Frontal cortex (tissue), 4 donors: ENCODE data around the gene OR2AP1. TPM values are rescaled to one million over a fixed set of nuclear protein-coding genes. Genes with fewer than 3 reads are reported as not detected.
"Not testable (repeated sequence)": the region's sequence is repeated elsewhere in the genome, so short reads cannot be mapped to it uniquely, and the experiment has no call there.

ENCODE experiments used
- DNase-seq, 2 donors: peaks; one replicate each; pipeline ENCODE4 v3.0.0; 2012; ENCODE audit warnings: low spot score in 2 of 2
- FAIRE-seq: peaks from 2 replicates; lab custom pipeline; 2012; peaks lifted over from hg19 to GRCh38; lab: Jason Lieb, UNC
- total RNA-seq: library from RNA; depleted of rRNA; stranded (reverse); fragments of >200 nt; gene quantifications from one replicate; pipeline ENCODE4 v1.2.3, GENCODE V29; 2014
- donor health status: control.
- donor health status: control.
- donor health status: control.

Gene OR2AP1
- total RNA-seq: not detected

DNA sequence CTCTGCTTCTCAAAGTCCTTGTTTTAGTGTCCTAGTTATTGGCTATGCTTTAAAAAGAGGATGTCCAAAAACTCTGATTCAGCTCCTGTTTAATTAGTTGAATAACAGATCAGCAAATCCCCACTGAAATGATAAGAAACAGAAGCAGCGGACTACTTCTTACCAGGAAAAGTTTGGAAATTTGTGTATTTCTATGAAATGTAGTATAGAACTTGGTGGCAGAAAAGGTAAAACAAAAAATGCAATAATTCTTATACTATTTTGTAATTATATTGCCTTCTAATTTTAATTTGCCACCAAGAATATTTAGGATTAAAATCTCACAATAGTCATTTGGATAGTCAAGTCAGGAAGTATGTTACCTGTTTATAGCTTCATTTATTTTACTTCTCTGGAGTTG lies at the start of gene OR2AP1:
TSS of gene OR2AP1 (plus strand) at position 301 of the 400 bp plus-strand sequence. CDS start 1,947 bp downstream, outside the sequence.
- no peak for FAIRE-seq

DNA sequence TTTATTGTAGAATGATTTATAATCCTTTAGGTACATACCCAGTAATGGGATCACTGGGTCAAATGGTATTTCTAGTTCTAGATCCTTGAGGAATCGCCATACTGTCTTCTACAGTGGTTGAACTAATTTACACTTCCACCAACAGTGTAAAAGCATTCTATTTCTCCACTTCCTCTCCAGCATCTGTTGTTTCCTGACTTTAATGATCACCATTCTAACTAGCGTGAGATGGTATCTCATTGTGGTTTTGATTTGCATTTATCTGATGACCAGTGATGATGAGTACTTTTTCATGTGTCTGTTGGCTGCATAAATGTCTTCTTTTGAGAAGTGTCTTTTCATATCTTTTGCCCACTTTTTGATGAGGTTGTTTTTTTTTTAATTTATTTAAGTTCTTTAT lies 24.0 kb upstream of the OR2AP1 start:
- not testable (repeated sequence) for FAIRE-seq

More for the DNA sequence above, at the start of gene OR2AP1:
- DNase-seq: no peak

DNA sequence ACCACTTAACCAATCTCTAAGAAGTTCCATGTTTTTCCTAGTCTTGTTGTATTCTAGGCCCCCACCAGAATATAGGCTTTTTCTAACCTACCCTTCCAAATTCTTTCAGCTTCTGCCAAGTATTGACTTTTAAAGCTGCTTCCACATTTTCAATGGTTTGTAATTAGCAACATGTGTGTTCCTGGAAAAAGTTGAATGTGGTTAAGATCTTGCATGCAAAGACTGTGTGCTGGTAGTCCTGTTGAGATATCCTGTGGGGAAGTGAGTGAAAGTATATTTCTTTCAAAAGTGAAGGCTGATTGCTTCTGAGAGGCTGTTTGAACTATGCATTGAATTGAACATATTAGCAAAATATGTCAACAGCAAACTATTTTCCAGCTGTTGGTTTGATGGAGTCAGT lies 23.5 kb upstream of the OR2AP1 start:
- no peak for DNase-seq
- FAIRE-seq: no peak

More for the DNA sequence above, 24.0 kb upstream of the OR2AP1 start:
- DNase-seq: not testable (repeated sequence)

DNA sequence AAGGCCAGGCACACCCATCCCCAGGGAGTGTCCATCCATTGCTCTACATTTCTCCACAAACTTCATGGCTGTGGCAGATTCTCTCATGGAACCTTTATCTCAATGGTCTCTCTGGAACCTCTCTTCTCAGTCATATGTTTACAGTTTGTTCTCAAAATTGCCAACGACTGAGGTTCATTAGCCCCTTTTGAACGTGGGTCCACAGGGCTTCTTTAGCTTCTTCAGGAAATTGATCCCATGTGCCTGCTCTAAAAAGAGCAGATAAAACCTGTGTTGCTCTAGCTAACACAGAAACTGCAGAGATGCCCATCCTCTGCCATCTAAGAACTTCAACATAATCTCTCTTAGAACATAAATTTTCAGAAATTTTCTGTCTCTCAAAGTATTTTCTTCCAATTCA lies 23.0 kb upstream of the OR2AP1 start, which contains the start of gene OR6C4:
TSS of gene OR6C4 (plus strand) at position 301 of the 400 bp plus-strand sequence. CDS start 1,625 bp downstream, outside the sequence.
- no peak for DNase-seq
- FAIRE-seq: no peak

- no peak for FAIRE-seq
- no peak for DNase-seq
Observed at GRCh38 chr12:55554296-55554695, 18.0 kb upstream of the OR2AP1 start.

DNA sequence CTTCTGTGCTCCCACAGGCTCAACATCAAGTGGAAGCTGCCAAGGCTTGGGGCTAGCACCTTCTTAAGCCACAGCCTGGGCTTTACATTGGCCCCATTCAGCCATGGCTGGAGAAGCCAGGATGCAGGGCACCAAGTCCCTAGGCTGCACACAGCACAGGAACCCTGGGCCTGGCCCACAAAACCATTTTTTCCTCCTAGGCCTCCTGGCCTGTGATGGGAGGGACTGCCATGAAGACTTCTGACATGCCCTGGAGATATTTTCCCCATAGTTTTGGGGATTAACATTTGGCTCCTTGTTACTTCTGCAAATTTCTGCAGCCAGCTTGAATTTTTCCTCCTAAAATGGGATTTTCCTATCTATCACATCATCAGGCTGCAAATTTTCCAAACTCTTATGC lies 2.2 kb upstream of the OR2AP1 start:
- FAIRE-seq, DNase-seq: not testable (repeated sequence)

DNA sequence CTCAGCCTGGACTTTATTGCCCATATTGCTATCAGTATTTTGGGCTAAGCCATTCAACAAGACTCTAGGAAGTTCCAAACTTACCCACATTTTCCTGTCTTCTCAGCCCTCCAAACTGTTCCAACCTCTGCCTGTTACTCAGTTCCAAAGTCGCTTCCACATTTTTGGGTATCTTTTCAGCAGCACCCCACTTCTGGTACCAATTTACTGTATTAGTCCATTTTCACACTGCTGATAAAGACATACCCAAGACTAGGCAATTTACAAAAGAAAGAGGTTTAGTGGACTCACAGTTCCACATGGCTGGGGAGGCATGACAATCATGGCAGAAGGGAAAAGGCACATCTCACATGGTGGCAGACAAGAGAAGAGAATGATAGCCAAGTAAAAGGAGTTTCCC lies 1.6 kb upstream of the OR2AP1 start:
- FAIRE-seq, DNase-seq: not testable (repeated sequence)

- DNase-seq: no peak
- no peak for FAIRE-seq
Observed at GRCh38 chr12:55582066-55582465, 9.8 kb downstream of the OR2AP1 start.

- no peak for DNase-seq
- no peak for FAIRE-seq
Observed at GRCh38 chr12:55585817-55586216, 13.5 kb downstream of the OR2AP1 start.

DNA sequence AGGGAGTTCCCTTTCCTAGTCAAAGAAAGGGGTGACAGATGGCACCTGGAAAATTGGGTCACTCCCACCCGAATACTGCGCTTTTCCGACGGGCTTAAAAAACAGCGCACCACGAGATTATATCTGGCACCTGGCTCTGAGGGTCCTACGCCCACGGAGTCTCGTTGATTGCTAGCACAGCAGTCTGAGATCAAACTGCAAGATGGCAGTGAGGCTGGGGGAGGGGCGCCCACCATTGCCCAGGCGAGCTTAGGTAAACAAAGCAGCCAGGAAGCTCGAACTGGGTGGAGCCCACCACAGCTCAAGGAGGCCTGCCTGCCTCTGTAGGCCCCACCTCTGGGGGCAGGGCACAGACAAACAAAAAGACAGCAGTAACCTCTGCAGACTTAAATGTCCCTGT lies 17.9 kb downstream of the OR2AP1 start:
- not testable (repeated sequence) for DNase-seq, FAIRE-seq

- FAIRE-seq (no peak), DNase-seq (no peak)
Observed at GRCh38 chr12:55607821-55608594, 35.7 kb downstream of the OR2AP1 start.

DNA sequence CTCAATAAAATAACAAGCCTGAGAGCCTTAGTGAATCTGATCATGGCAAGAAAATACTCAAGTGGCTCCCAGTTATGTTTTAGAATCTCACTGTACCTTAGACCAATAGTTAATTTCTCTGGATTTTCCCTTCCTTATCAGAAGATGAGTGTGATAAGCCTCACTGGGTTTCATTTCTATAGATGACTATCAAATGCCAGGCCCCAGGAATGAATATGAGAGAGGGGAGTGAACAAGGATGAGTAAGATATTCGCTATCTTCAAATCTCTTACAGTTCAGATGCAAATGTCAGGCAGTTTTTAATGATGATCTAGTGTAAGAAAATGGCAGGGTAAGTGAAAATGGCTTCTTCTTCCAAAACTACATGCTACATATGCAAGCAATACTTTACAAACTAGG lies 38.3 kb downstream of the OR2AP1 start:
- DNase-seq (no peak), FAIRE-seq (no peak)

- DNase-seq (no peak), FAIRE-seq (no peak)
Observed at GRCh38 chr12:55612646-55613045, 40.4 kb downstream of the OR2AP1 start.

DNA sequence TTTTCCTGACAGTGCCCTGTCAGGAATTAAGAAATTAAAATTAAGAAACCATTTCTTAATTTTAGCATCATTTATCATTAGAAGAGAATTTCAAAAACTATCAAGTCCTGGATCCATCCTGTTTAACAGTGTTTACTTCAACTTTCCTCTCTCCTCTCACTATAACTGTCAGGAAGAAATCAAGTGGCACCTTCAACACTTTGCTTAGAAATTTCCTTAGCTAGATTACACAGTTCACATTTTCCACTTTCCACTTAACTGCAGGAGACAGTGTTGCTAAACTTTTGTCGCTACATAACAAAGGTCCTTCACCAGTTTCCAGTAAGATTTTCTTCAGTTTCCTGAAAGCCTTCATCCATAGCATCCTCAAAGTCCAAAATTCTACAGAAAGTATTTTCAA lies 42.5 kb downstream of the OR2AP1 start:
- DNase-seq: no peak
- FAIRE-seq: no peak

DNA sequence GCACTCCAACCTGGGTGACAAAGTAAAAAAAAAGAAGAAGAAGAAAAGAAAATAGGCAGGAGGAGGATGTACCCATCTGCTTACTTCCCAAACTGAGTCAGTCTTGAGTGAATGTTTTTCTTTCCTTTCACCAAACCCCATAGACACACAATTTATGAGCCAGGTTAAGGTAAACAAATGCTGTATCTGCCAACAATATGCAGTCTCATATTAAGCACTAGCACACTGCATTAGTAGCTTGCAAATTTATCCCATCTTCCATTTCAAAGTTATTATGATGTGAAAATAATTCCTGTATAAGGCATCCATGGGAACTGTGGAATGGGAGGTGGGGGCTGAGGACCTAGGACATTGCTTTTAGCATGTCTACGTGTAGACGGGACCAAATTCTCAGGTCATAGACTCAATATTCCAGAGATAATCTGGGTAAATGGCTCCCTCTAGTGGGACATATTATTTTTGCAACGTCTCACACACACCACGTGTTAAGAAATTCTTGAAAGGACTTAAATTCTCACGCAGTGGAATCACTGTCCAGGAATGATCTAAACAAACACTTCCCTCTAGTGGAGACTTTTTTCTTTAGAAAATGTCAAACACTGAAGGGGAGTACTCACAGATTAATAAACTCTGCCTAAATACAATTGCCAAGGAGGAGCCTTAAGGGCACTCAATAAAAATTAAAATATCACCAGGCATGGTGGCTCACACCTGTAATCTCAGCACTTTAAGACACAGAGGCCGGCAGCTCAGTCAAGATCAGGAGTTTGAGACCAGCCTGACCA lies 47.3 kb downstream of the OR2AP1 start:
- DNase-seq: peak; percentile 49 to 69
- FAIRE-seq: peak; percentile 83

DNA sequence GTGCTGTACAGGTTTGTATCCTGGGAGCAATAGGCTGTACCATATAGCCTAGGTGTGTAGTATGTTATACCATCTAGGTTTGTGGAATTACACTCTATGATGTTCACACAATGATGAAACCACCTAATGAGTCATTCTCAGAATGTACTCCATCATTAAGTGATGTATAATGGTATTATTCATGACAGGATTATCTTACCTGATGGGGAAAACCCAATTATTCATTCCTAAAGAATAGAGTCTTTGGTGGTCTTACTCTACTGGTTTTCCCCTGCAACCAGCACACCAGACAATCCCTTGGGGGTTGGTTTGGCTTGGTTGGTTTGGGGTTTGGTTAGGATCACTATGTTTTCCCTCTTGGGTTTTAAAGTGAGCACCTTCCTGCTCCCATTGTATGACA lies 51.8 kb downstream of the OR2AP1 start:
- no peak for DNase-seq
- no peak for FAIRE-seq

Other genes with a start within 250 kb of the OR2AP1 start
- not detected for gene OR6C3, start 241.7 kb upstream of the OR2AP1 start, total RNA-seq
- gene OR6C75, start 209.5 kb upstream of the OR2AP1 start, total RNA-seq: not detected
- gene OR6C65, start 171.9 kb upstream of the OR2AP1 start, total RNA-seq: not detected
- not detected for gene OR6C76, start 146.2 kb upstream of the OR2AP1 start, total RNA-seq
- gene OR6C2, start 128.4 kb upstream of the OR2AP1 start, total RNA-seq: not detected
- gene OR6C70, start 102.3 kb upstream of the OR2AP1 start, total RNA-seq: not detected
- gene OR6C68, start 80.1 kb upstream of the OR2AP1 start, total RNA-seq: not detected
- gene OR6C4, start 22.9 kb upstream of the OR2AP1 start, total RNA-seq: not detected
- gene OR10P1, start 64.4 kb downstream of the OR2AP1 start, total RNA-seq: not detected
- gene ITGA7, start 135.4 kb downstream of the OR2AP1 start, total RNA-seq: 3.7 TPM
- 21.2 TPM for gene BLOC1S1, start 143.6 kb downstream of the OR2AP1 start, total RNA-seq
- 4.5 TPM for gene RDH5, start 147.9 kb downstream of the OR2AP1 start, total RNA-seq
- gene CD63, start 156.5 kb downstream of the OR2AP1 start, total RNA-seq: 227 TPM
- 6.1 TPM for gene GDF11, start 170.7 kb downstream of the OR2AP1 start, total RNA-seq
- gene SARNP, start 245.3 kb downstream of the OR2AP1 start, total RNA-seq: 66.4 TPM
- gene ORMDL2, start 245.6 kb downstream of the OR2AP1 start, total RNA-seq: 4.5 TPM